ENCODE measurements around the gene HYAL2. TPM values are rescaled to one million over a fixed set of nuclear protein-coding genes. Genes with fewer than 3 reads are reported as not detected.

The HYAL2 gene
- total and polyA plus RNA-seq, 2 of the 8 experiments (the other 6 are each of a cell fraction or from before 2014, with no cell fraction given) = 51.9 to 176 TPM

GRCh38 chr3:50279255-50280016, 43.1 kb downstream of the HYAL2 start:
- Histone ChIP-seq H3K23me2 (ENCODE audit: low read depth, low read length) (peaks cover 2% of the 10 kb centered on the region; the same call in 1 of the 2 replicates), H3K36me3 (ENCODE audit: control insufficient read depth in 2 of 4, insufficient read depth in 4 of 4, low read length in 3 of 4) (no peaks in the 10 kb centered on the region), H2BK12ac (ENCODE audit: low read depth, low read length) (no peak overlapping the region), H3K9ac (replicated peaks in 1 of 4; ENCODE audit: extremely low read depth in 1 of 4, low read depth in 3 of 4, low read length in 3 of 4) (no peak overlapping the region; a peak in 1 of 7 replicates), H2BK15ac (ENCODE audit: low read length) (no peak overlapping the region), H3K14ac (ENCODE audit: insufficient read length) (no peak overlapping the region), H2AFZ (ENCODE audit: low read length) (no peak overlapping the region), H2BK20ac (ENCODE audit: low read length) (no peak overlapping the region), H3K27ac (ENCODE audit: low read depth, low read length) (no peak overlapping the region), H4K91ac (replicated peaks; ENCODE audit: insufficient read length, low read length) (no peak overlapping the region), H3K56ac (replicated peaks; ENCODE audit: insufficient read length, low read depth, low read length) (no peak overlapping the region), H4K8ac (ENCODE audit: extremely low read depth, insufficient read depth, low read length) (no peak overlapping the region), H2AK5ac (ENCODE audit: low read depth, low read length) (no peak overlapping the region), H3K4ac (replicated peaks; ENCODE audit: insufficient read length, low read depth, low read length) (no peak overlapping the region), H3K23ac (ENCODE audit: insufficient read length) (no peak overlapping the region), H3K27me3 (replicated peaks in 1 of 4; ENCODE audit: control insufficient read depth in 3 of 4, extremely low read depth in 1 of 4, insufficient read depth in 3 of 4, low read length in 3 of 4) (peaks cover 18 to 35% (median 28%) of the 10 kb centered on the region in 4 experiments), H2BK120ac (replicated peaks; ENCODE audit: low read depth, low read length) (no peak overlapping the region), H3K79me2 (ENCODE audit: control insufficient read depth in 1 of 2, insufficient read depth in 2 of 2, low read length in 2 of 2) (no peaks in the 10 kb centered on the region), H4K5ac (ENCODE audit: insufficient read length, low read depth, low read length) (no peak overlapping the region), H3K79me1 (ENCODE audit: low read depth, low read length) (no peaks in the 10 kb centered on the region), H3K4me3 (ENCODE audit: extremely low read depth in 1 of 4, insufficient read depth in 2 of 4, low read depth in 3 of 4, low read length in 4 of 4) (no peak overlapping the region), H4K20me1 (replicated peaks in 1 of 2; ENCODE audit: control insufficient read depth in 1 of 2, insufficient read depth in 2 of 2, low read length in 2 of 2) (no peaks in the 10 kb centered on the region), H3K4me1 (replicated peaks in 1 of 4; ENCODE audit: control insufficient read depth in 3 of 4, insufficient read depth in 4 of 4, low read length in 3 of 4) (peaks cover 0 to 12% (median 7%) of the 10 kb centered on the region in 4 experiments; a peak in 5 of 7 replicates), H3K9me3 (ENCODE audit: insufficient read depth in 2 of 2, low read depth in 1 of 2, low read length in 1 of 2) (no peaks in the 10 kb centered on the region; a peak in 1 of 4 replicates), H2BK5ac (ENCODE audit: low read depth, low read length) (no peak overlapping the region), H3K4me2 (ENCODE audit: insufficient read depth in 1 of 2, low read depth in 2 of 2, low read length in 2 of 2) (no peak overlapping the region), H3K18ac (ENCODE audit: extremely low read depth, low read length) (no peak overlapping the region)
- DNase-seq (ENCODE audit: low read depth in 1 of 2, low spot score in 2 of 2) (no peak), FAIRE-seq (no peak)
- 98% methylated on average over 8 of the region's 8 CpGs; no CpG with 5 or more reads in 1 of the 2 experiments for WGBS, 2 experiments (ENCODE audit: extremely low coverage in 1 of 2, insufficient coverage in 1 of 2, insufficient read length in 1 of 2, insufficient replicate concordance in 2 of 2, low coverage in 1 of 2, low lambda C conversion rate in 2 of 2, missing lambda C conversion rate in 1 of 2)
- ChIA-PET POLR2A (ENCODE audit: partially characterized antibody) (interaction anchor here (0.9 to 9.6 kb wide), 11 partner anchors 10 to 127 kb away, joined by 3 to 122 read pairs (median 7); partner anchors contain the start of genes HYAL2 and IFRD2), CTCF (ENCODE audit: partially characterized antibody) (interaction anchor here (0.7 to 53.5 kb wide), 9 partner anchors 8 to 108 kb away, joined by 3 to 2149 read pairs (median 7); partner anchors contain the start of genes GNAI2, HYAL2, IFRD2 and SLC38A3)
- TF ChIP-seq CBX5 (IDR thresholded peaks at IDR 0.05; ENCODE audit: low read depth, low read length) (no peak), FOSL1 (IDR thresholded peaks at IDR 0.05; ENCODE audit: insufficient read depth, low read depth, low read length) (no peak)
